KG1 (cell line): ENCODE measurements around the gene UGT1A8.

Source experiments
- DNase-seq: peaks from one replicate; lab custom pipeline; 2025; lab: John Stamatoyannopoulos, UW

UGT1A8 gene

GRCh38 chr2:233819884-233820773 lies 202.7 kb downstream of the UGT1A8 start:
- no peak for DNase-seq

DNA sequence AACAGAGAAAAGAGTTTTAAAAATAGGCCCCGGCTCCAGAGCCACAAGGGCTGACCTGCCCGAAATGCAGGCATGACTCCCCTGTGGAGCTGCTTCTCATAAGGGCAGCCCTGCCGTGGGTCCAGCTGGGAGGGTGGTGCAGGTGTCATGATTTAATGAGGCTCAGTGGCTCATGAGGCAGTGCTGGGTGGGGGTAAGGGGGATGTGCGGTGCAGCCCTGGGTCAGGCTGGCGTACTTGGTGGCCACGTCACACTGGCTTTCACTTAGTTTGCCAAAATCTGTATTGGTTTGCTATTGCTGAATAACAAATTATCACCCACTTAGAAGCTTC lies 203.3 kb downstream of the UGT1A8 start:
- DNase-seq: no peak

DNA sequence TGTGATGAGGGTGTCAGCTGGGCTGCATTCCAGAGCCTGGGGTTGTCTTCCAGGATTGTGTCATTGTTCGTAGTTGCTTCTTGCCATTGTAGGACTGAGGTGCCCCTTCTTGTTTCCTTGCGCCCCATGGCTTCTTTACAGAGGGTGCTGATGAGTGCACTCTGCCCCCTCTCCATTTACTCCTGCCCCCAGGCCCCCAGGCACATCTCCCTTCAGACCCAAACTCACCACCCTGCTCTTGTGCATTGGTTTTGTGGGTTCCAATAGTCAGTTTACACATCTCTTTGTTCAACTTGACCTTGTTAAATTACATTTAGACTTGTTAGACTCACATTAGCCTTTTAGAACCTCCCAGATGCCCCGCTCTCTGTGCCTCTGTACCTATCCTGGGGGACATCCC lies 203.8 kb downstream of the UGT1A8 start:
- DNase-seq: no peak

DNA sequence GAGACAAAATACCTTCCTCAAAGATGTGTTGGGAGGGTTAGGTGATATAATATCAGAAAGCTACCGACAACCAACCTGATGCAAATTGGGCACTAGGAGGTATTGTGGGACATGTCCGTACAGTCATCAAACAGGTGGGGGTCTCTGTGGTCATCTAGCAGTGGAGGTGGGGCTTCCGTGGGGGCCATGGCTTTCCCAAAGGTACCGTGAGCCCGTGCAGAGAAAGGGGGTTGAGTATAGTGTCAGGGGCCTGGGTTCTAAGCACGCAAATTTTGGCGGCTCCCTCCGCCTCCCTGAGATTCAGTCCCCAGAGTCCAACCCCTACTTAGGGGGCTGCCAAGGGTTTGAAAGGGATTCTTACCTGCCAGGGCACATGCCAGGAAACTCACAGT lies 204.3 kb downstream of the UGT1A8 start:
- DNase-seq: no peak

- DNase-seq: no peak
Measured at GRCh38 chr2:233822101-233822771, 204.8 kb downstream of the UGT1A8 start.
